ENCODE results near the gene SERHL2. TPM values are rescaled to one million over a fixed set of nuclear protein-coding genes. Genes with fewer than 3 reads are reported as not detected.
"Not testable (repeated sequence)": the region's sequence is repeated elsewhere in the genome, so short reads cannot be mapped to it uniquely, and the experiment has no call there.

SERHL2 gene
- total and polyA plus RNA-seq, 2 experiments from 2014 or later: 4.8 to 5.0 TPM

DNA sequence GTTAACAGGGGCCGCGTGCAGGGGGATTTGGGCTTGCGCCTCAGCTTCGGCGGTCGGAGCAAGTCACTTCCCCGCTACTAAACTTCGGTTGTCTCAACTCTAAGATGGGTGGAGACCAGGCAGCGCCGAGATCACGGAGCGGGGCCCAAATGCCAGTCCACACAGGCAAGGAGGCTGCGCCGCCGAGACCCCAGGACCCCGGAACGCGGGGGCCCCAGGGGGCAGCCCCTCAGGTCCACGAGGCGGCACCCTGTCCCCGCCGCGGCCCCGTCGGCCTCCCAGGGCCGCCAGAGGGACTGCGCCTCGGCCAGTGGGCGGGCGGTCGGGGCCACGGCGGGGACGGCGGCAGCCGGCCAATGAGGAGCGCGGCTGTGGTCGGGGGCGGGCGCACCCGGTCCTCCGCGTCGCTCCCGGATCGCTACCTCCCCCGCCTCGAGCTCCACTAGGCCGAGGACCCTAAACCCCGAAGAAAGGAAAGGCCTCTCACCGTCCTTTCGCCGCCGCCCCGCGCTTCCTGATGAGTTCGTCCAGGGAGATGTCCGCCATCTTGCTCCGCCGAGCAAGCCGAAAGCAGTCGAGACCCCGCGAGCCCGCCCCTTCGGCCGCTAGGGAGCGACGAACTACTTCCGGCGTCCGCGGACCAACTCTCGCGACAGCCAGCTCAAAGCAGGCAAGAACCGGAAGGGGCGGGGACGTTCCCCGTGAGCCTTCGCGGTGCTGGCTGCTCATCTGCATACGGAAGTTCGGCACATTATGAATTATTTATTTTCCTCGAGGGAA lies 60.7 kb downstream of the SERHL2 start, which contains the start of gene POLDIP3:
TSS of gene POLDIP3 (minus strand) at position 572 of the 780 bp plus-strand sequence. CDS start at position 546, 26 bp downstream.
- TF ChIP-seq EZH2phosphoT487 (IDR thresholded peaks at IDR 0.05; ENCODE audit: insufficient read depth, low read depth): no peak
- no peak for TF ChIP-seq EZH2 (IDR thresholded peaks at IDR 0.05; ENCODE audit: insufficient read depth, poor library complexity, severe bottlenecking)
- in situ Hi-C loops (cut with MboI): no loop called here
- Histone ChIP-seq H3K9ac (peak within 1 kb of the TSS; percentile 93), H3K9me3 (ENCODE audit: low read depth) (no peaks in the 10 kb centered on the region), H2AFZ (peak within 1 kb of the TSS; percentile 49), H3K4me3 (peak within 1 kb of the TSS; percentile 84), H4K20me1 (ENCODE audit: insufficient read depth) (no peaks in the 10 kb centered on the region), H3K4me1 (ENCODE audit: insufficient read depth) (peaks cover 40% of the 10 kb centered on the region), H3K27ac (peak within 1 kb of the TSS; percentile 97), H3K79me2 (ENCODE audit: insufficient read depth) (peaks cover 45% of the 10 kb centered on the region), H3K9me2 (ENCODE audit: insufficient read depth) (no peaks in the 10 kb centered on the region), H3K36me3 (ENCODE audit: low read depth) (no peaks in the 10 kb centered on the region), H3K27me3 (replicated peaks; ENCODE audit: insufficient read depth) (no peaks in the 10 kb centered on the region), H3F3A (ENCODE audit: insufficient read depth) (peaks cover 42% of the 10 kb centered on the region), H3K4me2 (ENCODE audit: unreplicated experiment) (peak within 1 kb of the TSS; percentile 85)
- WGBS, 2 experiments (ENCODE audit: low coverage in 1 of 2, low lambda C conversion rate in 2 of 2, missing lambda C conversion rate in 2 of 2): 1% methylated on average over 61 to 73 of the region's 85 CpGs
- DNase-seq: peak; percentile 100

GRCh38 chr22:42615092-42615859 lies 61.5 kb downstream of the SERHL2 start:
- Histone ChIP-seq H3K9ac (peak overlapping the region; percentile 93), H3K9me2 (ENCODE audit: insufficient read depth) (no peaks in the 10 kb centered on the region), H3K27ac (peak overlapping the region; percentile 97), H3K9me3 (ENCODE audit: low read depth) (no peaks in the 10 kb centered on the region), H2AFZ (peak overlapping the region; percentile 49), H3K4me3 (peak overlapping the region; percentile 84), H3K4me2 (ENCODE audit: unreplicated experiment) (peak overlapping the region; percentile 72), H3F3A (ENCODE audit: insufficient read depth) (peaks cover 45% of the 10 kb centered on the region), H3K79me2 (ENCODE audit: insufficient read depth) (peaks cover 37% of the 10 kb centered on the region), H4K20me1 (ENCODE audit: insufficient read depth) (no peaks in the 10 kb centered on the region), H3K27me3 (replicated peaks; ENCODE audit: insufficient read depth) (no peaks in the 10 kb centered on the region), H3K36me3 (ENCODE audit: low read depth) (no peaks in the 10 kb centered on the region), H3K4me1 (ENCODE audit: insufficient read depth) (peaks cover 40% of the 10 kb centered on the region)
- no peak for TF ChIP-seq EZH2 (IDR thresholded peaks at IDR 0.05; ENCODE audit: insufficient read depth, poor library complexity, severe bottlenecking)
- no peak for TF ChIP-seq EZH2phosphoT487 (IDR thresholded peaks at IDR 0.05; ENCODE audit: insufficient read depth, low read depth)
- in situ Hi-C loops (cut with MboI): no loop called here
- WGBS, 2 experiments (ENCODE audit: low coverage in 1 of 2, low lambda C conversion rate in 2 of 2, missing lambda C conversion rate in 2 of 2): 2% methylated on average over 35 of the region's 35 CpGs
- peak; percentile 98 for DNase-seq

GRCh38 chr22:42615860-42616175 lies 62.1 kb downstream of the SERHL2 start:
- H3K9me2 ChIP-seq (ENCODE audit: insufficient read depth); DNase-seq; H3K9me3 ChIP-seq (ENCODE audit: low read depth); H3K36me3 ChIP-seq (ENCODE audit: low read depth); in situ Hi-C loops (cut with MboI); H3K27me3 ChIP-seq (replicated peaks; ENCODE audit: insufficient read depth); H4K20me1 ChIP-seq (ENCODE audit: insufficient read depth); H2AFZ ChIP-seq: not testable (repeated sequence)
- WGBS, 2 experiments (ENCODE audit: low coverage in 1 of 2, low lambda C conversion rate in 2 of 2, missing lambda C conversion rate in 2 of 2): 13 to 15% methylated on average over 11 to 13 of the region's 13 CpGs
- H3K4me3 ChIP-seq: peak overlapping the region; percentile 29
- peaks cover 32% of the 10 kb centered on the region for H3K79me2 ChIP-seq (ENCODE audit: insufficient read depth)
- peaks cover 45% of the 10 kb centered on the region for H3F3A ChIP-seq (ENCODE audit: insufficient read depth)
- H3K9ac ChIP-seq: peak overlapping the region; percentile 93
- peak overlapping the region; percentile 97 for H3K27ac ChIP-seq
- peaks cover 43% of the 10 kb centered on the region for H3K4me1 ChIP-seq (ENCODE audit: insufficient read depth)
- H3K4me2 ChIP-seq (ENCODE audit: unreplicated experiment): peak overlapping the region; percentile 72

- H3K27me3 ChIP-seq (replicated peaks; ENCODE audit: insufficient read depth): no peaks in the 10 kb centered on the region
- TF ChIP-seq EZH2phosphoT487 (IDR thresholded peaks at IDR 0.05; ENCODE audit: insufficient read depth, low read depth) (no peak), EZH2 (IDR thresholded peaks at IDR 0.05; ENCODE audit: insufficient read depth, poor library complexity, severe bottlenecking) (no peak)
- H3K27ac ChIP-seq: peak overlapping the region; percentile 97
Observed at GRCh38 chr22:42617155-42617983, 63.6 kb downstream of the SERHL2 start.

More at GRCh38 chr22:42617155-42617983, 63.6 kb downstream of the SERHL2 start:
- H3K4me3 ChIP-seq: no peak overlapping the region
- H3K9me3 ChIP-seq (ENCODE audit: low read depth): no peaks in the 10 kb centered on the region
- H3K4me1 ChIP-seq (ENCODE audit: insufficient read depth): peaks cover 44% of the 10 kb centered on the region
- in situ Hi-C loops (cut with MboI): no loop called here
- no peaks in the 10 kb centered on the region for H4K20me1 ChIP-seq (ENCODE audit: insufficient read depth)
- no peak overlapping the region for H3K4me2 ChIP-seq (ENCODE audit: unreplicated experiment)
- H3K36me3 ChIP-seq (ENCODE audit: low read depth): 0 out of 2 replicates have a peak, but pooled peaks cover under 1% of the 10 kb centered on the region
- 32 to 35% methylated on average over 15 to 20 of the region's 20 CpGs for WGBS, 2 experiments (ENCODE audit: low coverage in 1 of 2, low lambda C conversion rate in 2 of 2, missing lambda C conversion rate in 2 of 2)
- no peak overlapping the region for H2AFZ ChIP-seq
- no peak for DNase-seq
- H3K9me2 ChIP-seq (ENCODE audit: insufficient read depth): no peaks in the 10 kb centered on the region
- 0 out of 2 replicates have a peak overlapping the region, but pooled peaks have one; percentile 11 for H3K9ac ChIP-seq
- H3K79me2 ChIP-seq (ENCODE audit: insufficient read depth): peaks cover 16% of the 10 kb centered on the region
- peaks cover 56% of the 10 kb centered on the region for H3F3A ChIP-seq (ENCODE audit: insufficient read depth)
